Breast epithelium (tissue), 4 donors: Measurements from ENCODE around the gene CAMK4. TPM values are rescaled to one million over a fixed set of nuclear protein-coding genes. Genes with fewer than 3 reads are reported as not detected.

ENCODE experiments used
- DNase-seq, 2 donors: peaks; one replicate each; pipeline ENCODE4 v3.0.0-alpha.2; 2019; ENCODE audit warnings: low spot score in 2 of 2
- H3K27ac ChIP-seq, 2 donors: fragments of 200-600 bp; sonication (generic) in 1 of 2; one replicate each; pipeline ENCODE4 v1.5.1; 2016 to 2019; ENCODE audit warnings: mild to moderate bottlenecking in 1 of 2
- H3K27me3 ChIP-seq, 2 donors: fragments of 200-600 bp; sonication (generic) in 1 of 2; one replicate each; pipeline versions ENCODE4 v1.5.1 to v1.6.0; 2017 to 2019; ENCODE audit warnings: control low read depth in 1 of 2, mild to moderate bottlenecking in 1 of 2
- H3K36me3 ChIP-seq: fragments of 200-600 bp; one replicate; pipeline ENCODE4 v1.5.1; 2019
- H3K4me1 ChIP-seq, 2 donors: fragments of 200-600 bp; sonication (generic); one replicate each; pipeline ENCODE4 v1.5.1; 2016 to 2019; ENCODE audit warnings: control low read depth in 1 of 2
- H3K4me3 ChIP-seq, 3 donors: fragments of 200-600 bp; sonication (generic); 1 replicate in 2 of 3; 2 replicates in 1 of 3; pipeline ENCODE4 v1.5.1; 2016 to 2019; ENCODE audit warnings: mild to moderate bottlenecking in 3 of 3, moderate library complexity in 2 of 3
- H3K9me3 ChIP-seq, 2 donors: fragments of 200-600 bp; sonication (generic) in 1 of 2; one replicate each; pipeline ENCODE4 v1.5.1; 2016 to 2019; ENCODE audit warnings: control low read depth in 1 of 2
- POLR2A ChIP-seq: fragments of 450-650 bp; IDR thresholded peaks from one replicate; pipeline ENCODE4 v1.6.1; 2016; ENCODE audit warnings: antibody characterized with exemption, mild to moderate bottlenecking, moderate library complexity
- POLR2AphosphoS5 ChIP-seq, 3 donors: sonication (generic); formaldehyde crosslinking; IDR thresholded peaks; one replicate each; pipeline ENCODE4 v1.6.1; 2017; ENCODE audit warnings: antibody characterized with exemption in 3 of 3
- intact Hi-C: fragments of 100-400 bp; cut with DNase I; formaldehyde crosslinking; loops from one replicate; pipeline ENCODE4 v1.15.1; 2023; ENCODE audit warnings: low total_unique reads
- total RNA-seq, 3 donors: library from RNA; depleted of rRNA; stranded (reverse); fragments of >200 nt; gene quantifications; one replicate each; pipeline ENCODE4 v1.1.0, GENCODE V29; 2016
- TF ChIP-seq, protein P1 (sequence below), 3 donors: fragments of 450-650 bp; IDR thresholded peaks; one replicate each; pipeline ENCODE4 v1.5.1; 2016 to 2017; ENCODE audit warnings: antibody characterized with exemption in 3 of 3, mild to moderate bottlenecking in 3 of 3, moderate library complexity in 3 of 3

Gene CAMK4
- total RNA-seq, 3 donors from 2014 or later, result 0.98 to 1.5 (median 1.4) TPM

DNA sequence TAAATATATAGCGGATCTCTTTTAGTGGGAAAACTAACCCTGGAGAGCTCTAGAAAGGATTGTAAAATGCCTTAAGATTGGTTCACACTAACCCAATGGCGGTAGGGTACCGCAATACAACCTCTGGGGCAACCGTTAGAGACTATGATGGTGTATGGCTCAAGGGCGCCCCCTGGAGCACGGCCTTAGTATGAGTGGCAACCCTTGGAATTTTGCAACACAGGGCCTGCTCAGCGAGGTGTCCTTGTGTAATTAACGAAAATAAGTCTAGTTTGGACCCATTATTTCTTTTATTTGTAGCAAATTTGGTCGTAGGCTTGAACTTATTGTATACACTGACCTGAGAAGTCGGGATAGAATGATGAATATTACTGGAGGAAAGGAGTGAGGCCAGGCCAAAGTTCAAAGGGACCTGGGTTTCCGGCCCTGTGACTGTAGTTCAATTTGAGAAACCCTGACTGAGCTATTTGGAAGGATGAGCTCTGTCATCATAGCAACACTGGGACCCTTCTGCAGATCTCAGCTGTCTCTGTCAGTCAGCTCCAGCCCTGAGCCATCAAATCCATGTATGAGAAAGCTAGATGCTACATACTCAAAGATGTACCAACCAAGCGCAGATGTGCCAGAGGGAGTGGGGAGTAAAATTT is 54.8 kb downstream of the CAMK4 start:
- TF ChIP-seq POLR2AphosphoS5 (IDR thresholded peaks at IDR 0.05) (no peak), POLR2A (no peak)
- TF ChIP-seq, protein P1, sequence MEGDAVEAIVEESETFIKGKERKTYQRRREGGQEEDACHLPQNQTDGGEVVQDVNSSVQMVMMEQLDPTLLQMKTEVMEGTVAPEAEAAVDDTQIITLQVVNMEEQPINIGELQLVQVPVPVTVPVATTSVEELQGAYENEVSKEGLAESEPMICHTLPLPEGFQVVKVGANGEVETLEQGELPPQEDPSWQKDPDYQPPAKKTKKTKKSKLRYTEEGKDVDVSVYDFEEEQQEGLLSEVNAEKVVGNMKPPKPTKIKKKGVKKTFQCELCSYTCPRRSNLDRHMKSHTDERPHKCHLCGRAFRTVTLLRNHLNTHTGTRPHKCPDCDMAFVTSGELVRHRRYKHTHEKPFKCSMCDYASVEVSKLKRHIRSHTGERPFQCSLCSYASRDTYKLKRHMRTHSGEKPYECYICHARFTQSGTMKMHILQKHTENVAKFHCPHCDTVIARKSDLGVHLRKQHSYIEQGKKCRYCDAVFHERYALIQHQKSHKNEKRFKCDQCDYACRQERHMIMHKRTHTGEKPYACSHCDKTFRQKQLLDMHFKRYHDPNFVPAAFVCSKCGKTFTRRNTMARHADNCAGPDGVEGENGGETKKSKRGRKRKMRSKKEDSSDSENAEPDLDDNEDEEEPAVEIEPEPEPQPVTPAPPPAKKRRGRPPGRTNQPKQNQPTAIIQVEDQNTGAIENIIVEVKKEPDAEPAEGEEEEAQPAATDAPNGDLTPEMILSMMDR (IDR thresholded peaks at IDR 0.05), result peak in 2 of 3 donors; percentile 38 to 41
- Histone ChIP-seq H3K36me3 (no peaks in the 10 kb centered on the region), H3K4me1 (no peaks in the 10 kb centered on the region), H3K27ac (no peak overlapping the region), H3K9me3 (no peaks in the 10 kb centered on the region), H3K27me3 (no peaks in the 10 kb centered on the region), H3K4me3 (no peak overlapping the region)
- DNase-seq, result peak in 1 of 2 donors; percentile 18
- intact Hi-C loops, result no loop called here

DNA sequence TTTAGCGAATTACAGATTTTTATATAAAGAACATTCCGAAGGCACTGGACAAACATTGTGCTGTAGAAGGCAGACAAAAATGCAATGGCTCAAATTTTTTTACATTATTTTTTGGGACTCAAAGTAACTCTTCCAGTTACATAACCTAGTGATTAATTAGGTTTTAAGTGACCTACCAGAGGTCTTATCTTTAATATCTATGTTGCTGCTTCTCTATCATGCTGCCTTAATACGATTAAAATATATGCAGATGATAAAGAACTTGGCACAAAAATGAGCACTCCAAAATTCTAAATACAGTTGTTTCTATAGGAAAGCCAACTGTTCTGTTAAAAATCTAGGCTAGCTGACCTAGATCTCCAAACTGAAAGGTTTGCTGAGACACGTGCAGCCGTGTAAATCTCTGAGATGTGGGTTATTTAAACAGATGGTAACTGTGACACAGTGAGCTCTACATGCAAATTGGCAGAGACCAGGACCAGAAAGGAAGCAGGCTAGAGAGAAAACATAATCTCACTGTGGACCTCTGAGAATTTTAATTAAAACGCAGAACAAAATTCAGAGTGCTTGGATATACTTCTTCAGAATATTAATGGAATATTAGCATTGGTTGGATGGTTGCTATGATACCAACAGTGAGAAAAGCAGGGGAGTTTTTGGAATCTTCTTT is 56.2 kb downstream of the CAMK4 start:
- Histone ChIP-seq H3K9me3 (no peaks in the 10 kb centered on the region), H3K27me3 (no peaks in the 10 kb centered on the region), H3K4me1 (no peaks in the 10 kb centered on the region), H3K4me3 (no peak overlapping the region), H3K27ac (no peak overlapping the region), H3K36me3 (no peaks in the 10 kb centered on the region)
- DNase-seq, result no peak
- intact Hi-C loops, result no loop called here
- TF ChIP-seq, protein P1 (IDR thresholded peaks at IDR 0.05), result no peak
- no peak for TF ChIP-seq POLR2A
- no peak for TF ChIP-seq POLR2AphosphoS5 (IDR thresholded peaks at IDR 0.05)

DNA sequence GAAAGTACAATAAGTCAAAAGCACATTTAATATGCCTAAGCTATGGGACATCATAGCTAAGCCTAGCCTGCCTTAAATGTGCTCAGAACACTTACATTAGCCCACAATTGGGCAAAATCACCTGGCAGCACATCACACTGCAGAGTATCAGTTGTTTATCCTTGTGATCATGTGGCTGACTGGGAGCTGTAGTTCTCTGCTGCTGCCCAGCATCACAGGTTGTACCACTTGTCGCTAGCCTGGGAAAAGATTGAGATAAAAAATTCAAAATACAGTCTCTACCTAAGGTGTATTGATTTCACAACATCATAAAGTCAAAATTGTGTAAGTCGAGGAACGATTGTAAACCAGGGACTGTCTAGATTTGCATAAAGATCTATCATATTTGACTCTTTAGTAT is 58.6 kb downstream of the CAMK4 start:
- H3K9me3 ChIP-seq, result no peaks in the 10 kb centered on the region
- H3K27ac ChIP-seq, result no peak overlapping the region
- intact Hi-C loops, result no loop called here
- no peaks in the 10 kb centered on the region for H3K36me3 ChIP-seq
- no peak overlapping the region for H3K4me3 ChIP-seq
- TF ChIP-seq POLR2AphosphoS5 (IDR thresholded peaks at IDR 0.05), result no peak
- TF ChIP-seq, protein P1 (IDR thresholded peaks at IDR 0.05), result no peak
- no peak for TF ChIP-seq POLR2A
- no peaks in the 10 kb centered on the region for H3K27me3 ChIP-seq
- DNase-seq, result no peak
- no peaks in the 10 kb centered on the region for H3K4me1 ChIP-seq

DNA sequence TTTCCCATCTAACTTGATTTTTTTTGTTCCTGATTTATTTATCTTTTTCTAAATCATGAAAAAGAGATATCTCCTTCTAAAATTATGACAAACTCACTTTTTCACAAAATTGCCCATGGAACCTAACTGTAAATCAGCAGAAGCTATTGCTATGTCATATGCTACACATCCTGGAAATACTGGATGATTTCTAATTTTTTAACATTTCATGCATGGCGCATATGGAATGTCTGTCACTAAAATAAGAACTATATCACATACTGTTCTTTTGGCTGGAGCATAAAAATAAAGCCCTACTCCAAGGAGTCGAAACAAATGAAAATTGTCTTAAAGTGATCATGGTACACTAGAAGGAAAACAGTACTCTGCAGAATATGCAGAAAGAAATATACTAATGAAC is 60.6 kb downstream of the CAMK4 start:
- DNase-seq, result no peak
- Histone ChIP-seq H3K4me3 (no peak overlapping the region), H3K4me1 (no peaks in the 10 kb centered on the region), H3K27me3 (no peaks in the 10 kb centered on the region), H3K27ac (no peak overlapping the region), H3K36me3 (no peaks in the 10 kb centered on the region), H3K9me3 (no peaks in the 10 kb centered on the region)
- intact Hi-C loops, result no loop called here
- TF ChIP-seq POLR2AphosphoS5 (IDR thresholded peaks at IDR 0.05) (no peak), POLR2A (no peak)
- TF ChIP-seq, protein P1 (IDR thresholded peaks at IDR 0.05), result no peak

DNA sequence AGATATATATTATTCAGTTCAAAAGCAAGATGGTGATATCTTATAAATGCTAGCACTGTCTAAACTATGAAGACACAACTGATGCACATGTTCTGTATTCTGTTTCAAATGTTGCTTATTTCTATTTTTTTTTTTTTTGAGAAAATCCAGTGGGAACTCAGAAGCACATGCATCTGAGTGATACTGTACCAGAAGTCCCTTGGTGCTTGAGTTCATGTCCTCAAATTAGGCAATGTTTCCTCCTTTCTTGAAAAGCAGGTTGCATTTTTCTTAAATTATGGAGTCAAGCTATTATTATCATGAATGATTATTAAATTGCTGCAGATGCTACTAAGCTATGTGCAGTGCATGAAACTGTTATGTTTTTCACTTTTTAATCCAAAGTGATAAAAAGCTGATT is 70.4 kb downstream of the CAMK4 start:
- H3K9me3 ChIP-seq, result no peaks in the 10 kb centered on the region
- H3K27ac ChIP-seq, result no peak overlapping the region
- no peaks in the 10 kb centered on the region for H3K36me3 ChIP-seq
- no peak for DNase-seq
- H3K4me3 ChIP-seq, result no peak overlapping the region
- H3K27me3 ChIP-seq, result no peaks in the 10 kb centered on the region
- intact Hi-C loops, result no loop called here
- TF ChIP-seq, protein P1 (IDR thresholded peaks at IDR 0.05), result no peak
- no peak for TF ChIP-seq POLR2A
- TF ChIP-seq POLR2AphosphoS5 (IDR thresholded peaks at IDR 0.05), result no peak
- H3K4me1 ChIP-seq, result no peaks in the 10 kb centered on the region
